PFSK-1 (cell line): ENCODE measurements around the gene OR3A2.

Experiments used
- SIN3A ChIP-seq: IDR thresholded peaks from 2 replicates; pipeline ENCODE4 v1.6.1; 2012; ENCODE audit warnings: mild to moderate bottlenecking, low read length, moderate library complexity, borderline replicate concordance; ENCODE audit not compliant: insufficient read depth
- TAF1 ChIP-seq: IDR thresholded peaks from 2 replicates; pipeline ENCODE4 v1.6.1; 2012; ENCODE audit warnings: low read length, control low read depth, borderline replicate concordance; ENCODE audit not compliant: insufficient read depth

DNA sequence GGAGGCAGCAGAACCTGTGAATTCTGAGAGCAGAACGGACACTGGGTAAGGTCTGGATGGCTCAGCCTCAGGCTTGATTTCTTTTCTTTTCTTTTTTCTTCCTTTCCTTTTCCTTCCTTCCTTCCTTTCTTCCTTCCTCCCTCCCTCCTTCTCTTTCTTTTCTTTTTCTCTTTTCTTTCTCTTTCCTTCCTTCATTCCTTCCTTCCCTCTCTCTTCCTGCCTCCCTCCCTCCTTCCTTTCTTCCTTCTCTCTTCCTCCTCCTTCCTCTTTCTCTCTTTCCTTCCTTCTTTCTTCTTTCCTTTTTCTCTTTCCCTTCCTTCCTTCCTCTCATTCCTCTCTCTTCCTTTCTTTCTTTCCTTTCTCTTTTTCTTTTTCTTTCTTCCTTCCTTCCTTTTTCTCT lies 125.9 kb downstream of the OR3A2 start:
- no peak for TF ChIP-seq TAF1
- TF ChIP-seq SIN3A = no peak
